CD14-positive monocyte (primary cell): ENCODE measurements around the gene CFAP299. TPM values are rescaled to one million over a fixed set of nuclear protein-coding genes. Genes with fewer than 3 reads are reported as not detected.

Experiments used
- DNase-seq, 3 donors: peaks; one replicate each; pipeline ENCODE4 v3.0.0-alpha.2; 2011 to 2022
- H2AFZ ChIP-seq: 2 replicates; pipeline ENCODE4 v1.6.0; 2012; ENCODE audit warnings: mild to moderate bottlenecking, low read depth, low read length, inconsistent platforms; ENCODE audit not compliant: insufficient read depth, poor library complexity, severe bottlenecking
- H3K27ac ChIP-seq, 2 donors: 1 replicate in 1 of 2; 2 replicates in 1 of 2; pipeline ENCODE4 v1.5.1; 2012 to 2013; ENCODE audit warnings: low read length in 2 of 2, control low read depth in 1 of 2, inconsistent platforms in 1 of 2, low read depth in 1 of 2, mild to moderate bottlenecking in 1 of 2
- H3K27me3 ChIP-seq, 2 donors: one replicate each; pipeline versions ENCODE4 v1.6.0 to v1.6.1; 2011 to 2013; ENCODE audit warnings: low read length in 2 of 2; ENCODE audit not compliant: control insufficient read depth in 2 of 2, insufficient read depth in 2 of 2
- H3K36me3 ChIP-seq, 2 donors: replicated peaks in 1 of 2; 1 replicate in 1 of 2; 2 replicates in 1 of 2; pipeline versions ENCODE4 v1.5.1 to v1.6.1; 2012 to 2013; ENCODE audit warnings: low read length in 2 of 2, control low read depth in 1 of 2, inconsistent platforms in 1 of 2, mild to moderate bottlenecking in 1 of 2; ENCODE audit not compliant: insufficient read depth in 2 of 2, control insufficient read depth in 1 of 2
- H3K4me1 ChIP-seq, 2 donors: 1 replicate in 1 of 2; 2 replicates in 1 of 2; pipeline versions ENCODE4 v1.5.1 to v1.6.1; 2012 to 2013; ENCODE audit warnings: low read length in 2 of 2, control low read depth in 1 of 2, inconsistent platforms in 1 of 2, mild to moderate bottlenecking in 1 of 2, moderate library complexity in 1 of 2; ENCODE audit not compliant: insufficient read depth in 2 of 2, control insufficient read depth in 1 of 2
- H3K4me2 ChIP-seq: replicated peaks from 2 replicates; pipeline ENCODE3; 2012; ENCODE audit warnings: low read length, moderate library complexity, mild to moderate bottlenecking; ENCODE audit not compliant: poor library complexity, severe bottlenecking; ENCODE audit errors: extremely low read depth
- H3K4me3 ChIP-seq, 3 experiments: fragments of 200-600 bp in 1 of 3; sonication (generic) in 1 of 3; replicated peaks in 1 of 3; 1 replicate in 2 of 3; 2 replicates in 1 of 3; pipeline ENCODE4 v1.5.1; 2011 to 2013; ENCODE audit warnings: low read length in 3 of 3, mild to moderate bottlenecking in 3 of 3, control low read depth in 2 of 3, low read depth in 2 of 3, inconsistent platforms in 1 of 3, moderate library complexity in 1 of 3
- H3K79me2 ChIP-seq: 2 replicates; pipeline ENCODE4 v1.6.0; 2012; ENCODE audit warnings: mild to moderate bottlenecking, control low read depth, inconsistent platforms, low read length, moderate library complexity; ENCODE audit not compliant: insufficient read depth
- H3K9ac ChIP-seq: 2 replicates; pipeline ENCODE4 v1.6.0; 2017; ENCODE audit warnings: low read length, mild to moderate bottlenecking; ENCODE audit not compliant: insufficient read depth, poor library complexity, severe bottlenecking
- H3K9me3 ChIP-seq, 2 donors: replicated peaks in 1 of 2; 1 replicate in 1 of 2; 2 replicates in 1 of 2; pipeline versions ENCODE4 v1.5.1 to v1.6.1; 2012 to 2013; ENCODE audit warnings: low read length in 2 of 2, control low read depth in 1 of 2; ENCODE audit not compliant: control insufficient read depth in 1 of 2, insufficient read depth in 1 of 2
- H4K20me1 ChIP-seq: 2 replicates; pipeline ENCODE4 v1.6.0; 2012; ENCODE audit warnings: mild to moderate bottlenecking, low read length, control low read depth, moderate library complexity; ENCODE audit not compliant: insufficient read depth
- H3K27ac Mint-ChIP-seq, 7 donors: one replicate each; pipeline ENCODE4 v1.8.0; 2020; ENCODE audit warnings: mild to moderate bottlenecking in 7 of 7, mixed read lengths in 7 of 7, moderate library complexity in 6 of 7, inconsistent platforms in 2 of 7
- H3K27me3 Mint-ChIP-seq, 3 donors: one replicate each; pipeline ENCODE4 v1.8.0; 2021 to 2022; ENCODE audit warnings: low read depth in 3 of 3, mild to moderate bottlenecking in 3 of 3, mixed read lengths in 3 of 3, moderate library complexity in 3 of 3, inconsistent platforms in 1 of 3
- H3K36me3 Mint-ChIP-seq, 2 donors: one replicate each; pipeline ENCODE4 v1.8.0; 2020; ENCODE audit warnings: mixed read lengths in 2 of 2, inconsistent platforms in 1 of 2, mild to moderate bottlenecking in 1 of 2
- H3K4me1 Mint-ChIP-seq: one replicate; pipeline ENCODE4 v1.8.0; 2020; ENCODE audit warnings: mild to moderate bottlenecking, mixed read lengths
- H3K4me3 Mint-ChIP-seq, 2 donors: one replicate each; pipeline ENCODE4 v1.8.0; 2020; ENCODE audit warnings: mild to moderate bottlenecking in 2 of 2, mixed read lengths in 2 of 2, moderate library complexity in 1 of 2
- H3K9me3 Mint-ChIP-seq, 7 donors: one replicate each; pipeline ENCODE4 v1.8.0; 2020 to 2022; ENCODE audit warnings: mixed read lengths in 7 of 7, mild to moderate bottlenecking in 6 of 7, moderate library complexity in 6 of 7, inconsistent platforms in 2 of 7
- WGBS: methylation state at CpG from one replicate; pipeline ENCODE4 v1.1.5; 2013; ENCODE audit warnings: missing lambda C conversion rate; ENCODE audit not compliant: insufficient coverage; 5-methylcytosine and 5-hydroxymethylcytosine counted together
- intact Hi-C, 2 donors: fragments of 100-400 bp; cut with micrococcal nuclease; formaldehyde crosslinking; loops; one replicate each; pipeline versions ENCODE4 v1.15.0 to v1.15.1; 2023
- polyA plus RNA-seq, 3 donors: library from polyadenylated mRNA; depleted of rRNA in 1 of 3; unstranded in 2 of 3; stranded (reverse) in 1 of 3; fragments of 300-500 nt in 2 of 3; fragments of >200 nt in 1 of 3; fragmentation: Illumina TruSeq in 2 of 3; gene quantifications; 1 replicate in 2 of 3; 2 replicates in 1 of 3; pipeline ENCODE4 v1.2.3, GENCODE V29; 2012 to 2021
- TF ChIP-seq, protein P1 (sequence below): fragments of 200-600 bp; IDR thresholded peaks from one replicate; pipeline ENCODE4 v1.8.0; 2022; ENCODE audit warnings: antibody characterized with exemption, mild to moderate bottlenecking

Gene CFAP299
- polyA plus RNA-seq, 3 donors: not detected

DNA sequence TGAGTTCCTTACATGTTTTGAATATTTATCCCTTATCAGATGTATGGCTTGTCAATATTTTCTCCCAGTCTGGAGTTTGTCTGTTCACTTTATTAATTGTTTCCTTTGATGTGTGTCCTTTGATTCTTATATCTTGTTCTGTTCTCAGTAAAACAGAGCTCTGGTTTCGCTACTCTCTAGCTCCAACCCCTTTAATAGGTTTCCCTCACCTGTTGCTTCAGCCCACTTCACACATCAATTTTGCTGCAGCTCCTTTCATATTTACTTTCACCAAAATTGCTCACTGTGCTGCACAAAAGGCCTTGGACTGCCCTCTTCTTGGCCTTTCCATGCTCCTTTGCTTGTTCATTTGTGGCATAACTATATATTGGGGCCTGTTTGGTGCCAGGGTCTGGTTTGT is 85.1 kb downstream of the CFAP299 start:
- intact Hi-C loops: no loop called here
- no peaks in the 10 kb centered on the region for H3K27me3 ChIP-seq
- no peaks in the 10 kb centered on the region for H3K4me1 ChIP-seq
- Mint-ChIP-seq H3K27me3 (peaks cover 0 to 3% (median 0%) of the 10 kb centered on the region in 3 donors), H3K9me3 (peaks cover 0 to 2% (median 0%) of the 10 kb centered on the region in 7 donors), H3K4me3 (no peak overlapping the region), H3K27ac (no peak overlapping the region), H3K4me1 (no peaks in the 10 kb centered on the region), H3K36me3 (no peaks in the 10 kb centered on the region)
- no peaks in the 10 kb centered on the region for H3K9me3 ChIP-seq
- H3K4me2 ChIP-seq: no peak overlapping the region
- no peaks in the 10 kb centered on the region for H3K36me3 ChIP-seq
- H3K9ac ChIP-seq: no peak overlapping the region
- no peak for DNase-seq
- no peak overlapping the region for H3K27ac ChIP-seq
- H4K20me1 ChIP-seq: no peaks in the 10 kb centered on the region
- H2AFZ ChIP-seq: no peak overlapping the region
- TF ChIP-seq, protein P1, sequence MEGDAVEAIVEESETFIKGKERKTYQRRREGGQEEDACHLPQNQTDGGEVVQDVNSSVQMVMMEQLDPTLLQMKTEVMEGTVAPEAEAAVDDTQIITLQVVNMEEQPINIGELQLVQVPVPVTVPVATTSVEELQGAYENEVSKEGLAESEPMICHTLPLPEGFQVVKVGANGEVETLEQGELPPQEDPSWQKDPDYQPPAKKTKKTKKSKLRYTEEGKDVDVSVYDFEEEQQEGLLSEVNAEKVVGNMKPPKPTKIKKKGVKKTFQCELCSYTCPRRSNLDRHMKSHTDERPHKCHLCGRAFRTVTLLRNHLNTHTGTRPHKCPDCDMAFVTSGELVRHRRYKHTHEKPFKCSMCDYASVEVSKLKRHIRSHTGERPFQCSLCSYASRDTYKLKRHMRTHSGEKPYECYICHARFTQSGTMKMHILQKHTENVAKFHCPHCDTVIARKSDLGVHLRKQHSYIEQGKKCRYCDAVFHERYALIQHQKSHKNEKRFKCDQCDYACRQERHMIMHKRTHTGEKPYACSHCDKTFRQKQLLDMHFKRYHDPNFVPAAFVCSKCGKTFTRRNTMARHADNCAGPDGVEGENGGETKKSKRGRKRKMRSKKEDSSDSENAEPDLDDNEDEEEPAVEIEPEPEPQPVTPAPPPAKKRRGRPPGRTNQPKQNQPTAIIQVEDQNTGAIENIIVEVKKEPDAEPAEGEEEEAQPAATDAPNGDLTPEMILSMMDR: no peak
- no peak overlapping the region for H3K4me3 ChIP-seq
- no CpG with 5 or more reads among the region's 1 CpG for WGBS
- no peaks in the 10 kb centered on the region for H3K79me2 ChIP-seq

DNA sequence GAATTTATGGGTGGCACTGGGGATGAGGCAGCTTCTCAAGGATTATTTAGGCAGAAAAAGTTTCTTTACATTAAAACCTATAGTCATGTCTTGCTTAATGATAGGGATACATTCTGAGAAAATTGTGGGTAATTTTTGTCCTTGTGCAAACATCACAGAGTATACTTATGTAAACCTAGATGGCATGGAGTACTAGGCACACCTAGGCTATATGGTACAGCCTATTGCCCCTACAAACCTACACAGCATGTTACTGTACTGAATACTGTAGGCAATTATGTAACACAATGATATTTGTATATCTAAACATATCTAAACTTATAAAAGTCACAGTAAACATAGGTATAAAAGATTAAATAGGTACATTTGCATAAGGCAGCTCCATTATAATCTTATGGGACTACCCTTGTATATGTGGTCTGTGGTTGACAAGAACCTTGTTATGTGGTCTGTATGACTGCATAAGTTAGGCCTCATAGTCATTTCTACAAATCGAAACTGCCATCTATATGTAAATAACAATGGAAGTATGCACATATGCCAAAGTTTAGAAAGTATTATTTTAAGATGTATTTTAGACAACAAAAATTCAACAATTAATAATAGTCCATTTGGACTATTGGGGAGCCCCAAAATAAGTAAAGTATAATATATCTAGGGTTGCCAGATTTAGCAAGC is 87.3 kb downstream of the CFAP299 start:
- no peaks in the 10 kb centered on the region for H3K27me3 ChIP-seq
- H3K4me1 ChIP-seq: no peaks in the 10 kb centered on the region
- TF ChIP-seq, protein P1: no peak
- Mint-ChIP-seq H3K27me3 (peaks cover 0 to 3% (median 0%) of the 10 kb centered on the region in 3 donors), H3K36me3 (no peaks in the 10 kb centered on the region), H3K27ac (no peak overlapping the region), H3K4me1 (no peaks in the 10 kb centered on the region), H3K9me3 (peaks cover 0 to 2% (median 0%) of the 10 kb centered on the region in 7 donors), H3K4me3 (no peak overlapping the region)
- no peaks in the 10 kb centered on the region for H3K36me3 ChIP-seq
- no peak overlapping the region for H3K27ac ChIP-seq
- H3K79me2 ChIP-seq: no peaks in the 10 kb centered on the region
- H3K9ac ChIP-seq: no peak overlapping the region
- no peak overlapping the region for H3K4me2 ChIP-seq
- no peaks in the 10 kb centered on the region for H3K9me3 ChIP-seq
- no peaks in the 10 kb centered on the region for H4K20me1 ChIP-seq
- intact Hi-C loops: no loop called here
- DNase-seq: no peak
- H3K4me3 ChIP-seq: no peak overlapping the region
- H2AFZ ChIP-seq: no peak overlapping the region
- WGBS: no CpG with 5 or more reads among the region's 1 CpG
